HG03342 (cell line): ENCODE results near the gene LTBP3.

Experiments used
- ATAC-seq: cut with Tn5 transposase; IDR thresholded peaks from one replicate; pipeline ENCODE4 v1.9.1; 2021; ENCODE audit warnings: mild to moderate bottlenecking, moderate library complexity; ENCODE audit not compliant: unreplicated experiment

LTBP3 gene

GRCh38 chr11:65586247-65586630 lies 28.1 kb upstream of the LTBP3 start:
- ATAC-seq, result no peak

- no peak for ATAC-seq
Observed at GRCh38 chr11:65585396-65586246, 27.5 kb upstream of the LTBP3 start.

GRCh38 chr11:65584723-65585171 lies 26.6 kb upstream of the LTBP3 start:
- no peak for ATAC-seq

DNA sequence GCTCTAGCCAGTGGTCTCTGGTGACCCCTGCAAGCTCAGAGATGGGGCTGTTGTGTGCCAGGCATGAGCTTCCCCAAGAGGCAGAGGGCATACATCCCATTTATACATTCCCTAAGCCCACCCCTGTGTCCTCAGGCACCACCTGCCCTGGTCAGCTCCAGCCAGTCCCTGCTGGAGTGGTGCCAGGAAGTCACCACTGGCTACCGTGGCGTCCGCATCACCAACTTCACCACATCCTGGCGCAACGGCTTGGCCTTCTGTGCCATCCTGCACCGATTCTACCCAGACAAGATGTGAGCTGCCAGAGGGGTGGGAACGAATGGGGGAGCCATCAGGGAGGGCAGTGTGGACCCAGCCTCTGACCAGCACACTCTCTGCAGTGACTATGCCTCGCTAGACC lies 25.9 kb upstream of the LTBP3 start:
- ATAC-seq, result no peak

GRCh38 chr11:65583589-65583988 lies 25.4 kb upstream of the LTBP3 start:
- no peak for ATAC-seq

DNA sequence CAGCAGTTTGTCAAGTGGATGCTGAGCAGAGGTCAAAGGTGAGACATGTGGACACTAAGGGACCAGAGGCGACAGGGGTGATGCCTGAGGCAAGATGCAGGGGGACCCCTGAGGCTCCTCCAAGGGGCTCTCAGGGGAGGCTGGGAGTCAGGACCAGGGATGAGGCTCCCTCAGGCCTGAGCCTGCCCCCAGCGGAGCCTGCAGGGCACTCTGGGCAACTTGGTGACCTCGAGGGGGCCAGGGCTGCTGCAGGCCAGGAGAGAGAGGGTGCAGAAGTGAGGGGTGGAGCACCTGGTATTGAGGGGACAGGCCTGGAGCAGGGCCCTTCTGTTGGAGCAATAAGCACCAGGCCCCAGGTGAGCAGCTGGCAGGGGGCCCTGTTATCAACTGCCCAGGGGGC lies 23.8 kb upstream of the LTBP3 start:
- ATAC-seq, result no peak

DNA sequence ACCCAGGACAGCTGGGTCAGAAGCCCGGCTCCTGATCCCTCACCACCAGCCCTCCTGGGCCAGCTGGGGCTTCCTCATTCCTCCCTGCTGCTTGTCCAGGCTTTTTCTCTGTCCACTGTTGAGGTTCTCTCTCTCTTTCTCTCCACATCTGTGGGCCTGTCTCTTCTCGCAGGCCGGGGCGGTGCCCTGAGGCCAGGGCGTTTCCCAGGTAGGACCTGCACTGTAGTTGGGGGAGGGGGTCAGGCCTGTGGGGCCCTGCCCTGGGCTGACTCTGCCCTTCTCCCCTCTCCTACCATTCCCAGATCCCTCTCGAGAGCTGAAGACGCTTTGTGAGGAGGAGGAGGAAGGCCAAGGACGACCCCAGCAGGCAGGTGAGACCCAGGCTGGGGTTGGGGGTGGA lies 22.6 kb upstream of the LTBP3 start:
- no peak for ATAC-seq

DNA sequence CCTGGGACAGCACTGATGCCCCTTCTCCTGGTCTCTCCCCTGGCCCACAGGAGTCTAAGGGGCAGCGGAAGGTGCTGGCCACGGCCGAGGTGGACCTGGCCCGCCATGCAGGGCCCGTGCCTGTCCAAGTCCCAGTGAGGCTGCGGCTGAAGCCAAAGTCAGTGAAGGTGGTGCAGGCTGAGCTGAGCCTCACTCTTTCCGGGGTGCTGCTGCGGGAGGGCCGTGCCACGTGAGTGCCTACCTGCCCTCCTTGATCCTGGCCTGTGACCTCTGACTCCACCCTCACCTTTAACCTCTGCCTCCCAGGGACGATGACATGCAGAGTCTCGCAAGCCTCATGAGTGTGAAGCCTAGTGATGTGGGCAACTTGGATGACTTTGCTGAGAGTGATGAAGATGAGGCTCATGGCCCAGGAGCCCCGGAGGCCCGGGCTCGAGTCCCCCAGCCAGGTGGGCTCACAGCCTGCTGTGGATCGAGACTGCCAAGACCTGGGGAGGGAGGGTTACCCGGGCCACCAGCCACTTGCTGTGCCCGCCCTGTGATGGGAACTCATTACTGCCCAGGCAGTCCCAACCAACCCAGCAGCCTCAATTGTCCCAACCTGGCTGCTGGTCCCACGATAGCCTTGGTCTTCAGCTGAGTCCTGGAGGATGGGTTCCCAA lies 22.0 kb upstream of the LTBP3 start:
- no peak for ATAC-seq

DNA sequence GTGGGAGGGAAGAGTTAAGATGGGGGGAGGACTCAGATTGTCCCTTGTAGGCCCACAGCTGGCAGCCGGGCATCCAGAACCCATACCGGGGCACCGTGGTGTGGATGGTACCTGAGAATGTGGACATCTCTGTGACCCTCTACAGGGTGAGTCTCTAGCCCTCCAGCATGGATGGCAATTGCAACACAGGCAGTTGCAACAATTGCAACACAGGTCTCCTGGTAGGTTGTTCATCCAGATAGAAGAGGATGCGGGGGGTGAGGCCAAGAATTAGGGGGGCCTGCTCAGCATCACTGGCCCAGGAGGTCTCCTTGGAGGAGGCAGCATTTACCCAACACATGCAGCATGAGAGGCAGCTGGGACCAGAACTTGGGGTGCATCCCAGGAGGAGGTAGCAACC lies 21.1 kb upstream of the LTBP3 start:
- ATAC-seq, result no peak

- ATAC-seq, result no peak
Observed at GRCh38 chr11:65578667-65579066, 20.5 kb upstream of the LTBP3 start.

DNA sequence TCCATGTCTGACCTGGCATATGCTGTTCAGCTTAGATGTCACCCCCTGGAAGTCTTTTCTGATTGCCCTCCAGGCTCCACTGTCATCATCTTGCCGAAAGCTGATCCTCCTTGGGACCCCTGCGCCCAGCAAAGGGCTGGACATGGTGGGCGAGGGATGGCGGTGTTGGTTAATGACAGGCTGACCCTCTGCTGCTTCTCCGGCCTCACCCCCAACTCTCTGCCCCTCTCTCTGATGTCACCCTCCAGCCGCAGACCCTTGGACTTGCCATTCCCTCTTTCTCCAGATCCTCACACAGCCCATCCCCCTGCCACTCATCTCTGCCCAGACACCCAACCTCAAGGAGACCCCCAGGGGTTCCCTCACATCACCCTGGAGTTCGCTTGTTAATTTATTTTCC lies 20.0 kb upstream of the LTBP3 start:
- no peak for ATAC-seq

DNA sequence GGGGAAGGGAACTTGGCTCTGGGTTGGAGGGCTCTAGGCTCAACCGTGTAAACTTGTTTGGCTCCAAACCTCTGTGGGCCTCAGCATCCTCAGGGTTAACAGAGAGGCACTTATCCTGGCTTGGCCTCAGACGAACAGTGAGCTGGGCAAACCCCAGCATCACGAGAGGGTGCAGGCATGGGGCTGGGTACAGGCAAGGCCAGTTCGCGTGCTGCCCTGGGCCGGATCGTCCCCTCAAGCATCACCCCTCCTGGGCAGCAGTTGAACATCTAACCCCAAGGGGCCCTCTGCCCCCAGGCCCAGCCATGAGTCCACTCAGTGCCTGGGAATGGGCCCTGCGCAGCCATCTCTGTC lies 19.6 kb upstream of the LTBP3 start:
- ATAC-seq, result no peak

DNA sequence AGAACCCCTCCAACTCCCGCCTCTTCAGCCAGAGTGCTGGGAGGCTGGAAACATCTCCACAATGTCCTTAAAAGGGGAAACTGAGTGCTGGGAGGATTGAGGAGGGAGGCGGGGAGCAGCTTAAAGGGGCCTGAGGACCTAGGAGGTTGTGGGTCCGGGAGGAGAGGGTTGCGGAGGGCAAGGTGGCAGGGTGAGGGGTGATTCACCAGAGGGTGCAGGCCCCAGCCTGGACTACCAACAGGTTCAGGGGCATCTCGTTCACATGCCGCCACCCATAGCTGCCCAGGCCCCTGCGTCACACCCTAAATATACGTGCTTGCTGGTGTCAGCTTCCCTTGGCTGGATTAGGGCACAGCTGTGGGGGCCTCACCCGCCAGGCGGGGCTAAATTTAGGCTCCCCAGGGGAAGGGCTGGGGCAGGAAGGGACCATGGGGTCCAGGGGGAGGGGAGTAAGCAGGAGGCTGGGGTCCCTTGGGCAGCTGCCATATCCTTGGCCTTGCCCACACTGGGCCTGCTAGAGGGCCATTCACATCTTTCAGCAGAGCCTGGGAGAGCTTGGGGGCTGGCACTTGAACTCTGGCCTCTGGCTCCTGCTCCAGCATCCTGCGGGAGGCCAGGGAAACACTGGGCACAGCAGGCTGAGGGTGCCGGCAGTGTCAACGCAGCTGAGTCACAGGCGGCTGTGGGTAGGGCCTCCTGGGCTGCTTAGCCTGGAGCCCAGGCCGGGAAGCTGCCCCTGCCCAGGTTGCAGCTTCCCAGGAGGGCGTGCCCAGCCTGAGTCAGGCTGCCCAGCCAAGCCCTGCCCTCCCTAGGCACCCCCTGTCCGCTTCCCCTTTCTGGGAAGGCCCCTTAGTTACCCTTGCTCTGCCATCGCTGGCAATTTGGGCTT lies 19.0 kb upstream of the LTBP3 start:
- no peak for ATAC-seq

DNA sequence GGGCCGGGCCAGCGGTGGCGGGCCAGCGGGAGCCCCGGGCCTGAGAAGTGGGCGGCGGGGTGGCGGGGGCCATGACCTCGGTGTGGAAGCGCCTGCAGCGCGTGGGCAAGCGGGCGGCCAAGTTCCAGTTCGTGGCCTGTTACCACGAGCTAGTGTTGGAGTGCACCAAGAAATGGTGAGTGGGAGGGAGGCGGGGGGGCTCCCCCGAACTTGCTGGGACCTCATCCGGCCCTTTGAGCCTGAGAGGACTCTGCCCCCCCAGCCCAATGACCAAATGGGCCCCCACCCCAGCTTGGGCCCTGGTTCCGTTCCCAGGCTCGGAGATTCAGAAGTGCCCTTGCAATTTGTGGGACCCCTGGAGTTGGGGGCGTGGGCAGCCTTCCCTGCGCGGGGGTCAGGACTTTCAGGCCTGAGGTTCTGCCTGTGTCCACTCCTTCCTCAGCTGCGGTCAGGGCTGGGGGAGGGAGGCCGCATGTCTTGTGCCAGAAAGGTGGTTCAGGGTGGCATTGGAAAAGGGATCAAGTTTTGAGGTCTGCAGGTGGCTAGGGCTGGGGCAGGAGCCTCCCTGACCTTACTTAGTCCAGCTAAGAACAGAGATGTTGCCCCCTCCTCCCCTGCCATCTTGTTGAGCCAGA lies 18.2 kb upstream of the LTBP3 start:
- ATAC-seq, result no peak

- no peak for ATAC-seq
Observed at GRCh38 chr11:65575568-65576231, 17.5 kb upstream of the LTBP3 start, which contains the start of gene EHBP1L1. EHBP1L1 (plus strand) TSS chr11:65576053; CDS start chr11:65576303, 250 bp downstream.

- no peak for ATAC-seq
Observed at GRCh38 chr11:65574811-65575567, 16.8 kb upstream of the LTBP3 start.

DNA sequence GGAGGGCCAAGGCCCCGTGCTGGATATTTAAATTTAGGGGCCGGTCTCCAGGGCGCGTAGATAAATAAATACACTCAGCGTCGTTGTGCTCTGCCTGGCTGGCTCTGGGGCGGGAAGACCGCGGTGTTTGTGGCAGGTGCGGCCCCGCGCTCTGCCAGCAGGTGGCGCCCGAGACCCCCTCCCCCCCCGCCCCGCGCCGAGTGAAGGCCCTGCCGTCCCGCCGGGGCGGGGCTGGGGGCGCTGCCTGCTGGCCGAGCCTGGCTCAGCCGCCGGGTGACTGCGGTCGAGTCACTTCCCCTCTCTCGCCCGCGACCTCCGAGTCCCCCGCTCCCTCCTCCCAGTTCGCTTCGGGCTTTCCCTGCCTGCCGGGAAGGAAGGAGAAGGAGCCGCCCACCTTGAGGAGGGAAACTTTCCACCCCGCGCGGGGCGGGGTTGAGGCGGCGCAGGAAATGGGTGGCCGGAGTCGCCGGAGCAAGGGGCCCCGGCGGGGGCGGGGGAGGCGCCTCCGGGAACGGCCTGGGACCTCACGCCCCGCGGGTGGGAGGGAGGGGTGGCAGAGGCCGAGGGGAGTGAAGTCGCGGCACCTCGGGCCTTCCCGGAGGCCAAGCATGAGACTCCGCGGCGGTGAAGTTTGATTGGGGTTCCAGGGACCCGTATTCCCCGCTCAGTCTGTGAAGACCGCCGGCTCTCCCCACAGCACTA lies 16.1 kb upstream of the LTBP3 start:
- ATAC-seq, result peak; percentile 34

- no peak for ATAC-seq
Observed at GRCh38 chr11:65573391-65574079, 15.4 kb upstream of the LTBP3 start.
